A673 (cell line): Measurements from ENCODE around the gene NEIL3.

Experiments
- EZH2 ChIP-seq: fragments of 200-600 bp; sonication (generic); IDR thresholded peaks from 2 replicates; pipeline ENCODE4 v1.6.1; 2017; ENCODE audit warnings: borderline replicate concordance, low read depth, mild to moderate bottlenecking, mixed read lengths, antibody characterized with exemption, low read length; ENCODE audit not compliant: poor library complexity, severe bottlenecking
- TF ChIP-seq, protein P1 (sequence below): fragments of 300-800, 200-600 bp; sonication (generic); conservative IDR thresholded peaks from 2 replicates; pipeline ENCODE4 v1.5.1; 2017; ENCODE audit warnings: low read depth, mild to moderate bottlenecking, antibody characterized with exemption, low read length, moderate library complexity, mixed read lengths

DNA sequence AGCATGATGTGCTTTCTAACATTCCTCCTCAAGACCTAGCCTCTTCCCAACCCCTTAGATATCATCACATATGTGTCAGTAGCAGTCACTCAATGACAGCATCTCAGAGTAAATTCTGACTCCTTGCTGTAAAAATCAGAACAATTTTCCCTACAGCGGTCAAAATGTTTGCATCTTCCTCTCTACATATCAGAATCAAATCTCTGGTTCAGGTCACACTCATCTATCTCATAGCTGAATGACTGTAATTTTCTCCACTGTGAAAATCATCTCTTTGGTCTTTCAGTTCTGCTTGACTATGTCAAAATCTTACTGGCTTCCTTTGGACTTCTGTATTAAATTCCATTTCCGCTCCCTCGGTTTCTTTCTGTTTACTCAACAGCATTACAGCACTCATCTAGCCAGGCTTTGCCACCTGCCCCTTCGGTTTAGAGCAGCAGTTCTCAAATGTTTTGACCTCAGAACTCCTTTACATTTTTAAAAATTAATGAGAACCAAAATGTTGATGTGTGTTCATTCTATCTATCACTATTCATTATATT, 75.3 kb downstream of the NEIL3 start:
- TF ChIP-seq, protein P1, sequence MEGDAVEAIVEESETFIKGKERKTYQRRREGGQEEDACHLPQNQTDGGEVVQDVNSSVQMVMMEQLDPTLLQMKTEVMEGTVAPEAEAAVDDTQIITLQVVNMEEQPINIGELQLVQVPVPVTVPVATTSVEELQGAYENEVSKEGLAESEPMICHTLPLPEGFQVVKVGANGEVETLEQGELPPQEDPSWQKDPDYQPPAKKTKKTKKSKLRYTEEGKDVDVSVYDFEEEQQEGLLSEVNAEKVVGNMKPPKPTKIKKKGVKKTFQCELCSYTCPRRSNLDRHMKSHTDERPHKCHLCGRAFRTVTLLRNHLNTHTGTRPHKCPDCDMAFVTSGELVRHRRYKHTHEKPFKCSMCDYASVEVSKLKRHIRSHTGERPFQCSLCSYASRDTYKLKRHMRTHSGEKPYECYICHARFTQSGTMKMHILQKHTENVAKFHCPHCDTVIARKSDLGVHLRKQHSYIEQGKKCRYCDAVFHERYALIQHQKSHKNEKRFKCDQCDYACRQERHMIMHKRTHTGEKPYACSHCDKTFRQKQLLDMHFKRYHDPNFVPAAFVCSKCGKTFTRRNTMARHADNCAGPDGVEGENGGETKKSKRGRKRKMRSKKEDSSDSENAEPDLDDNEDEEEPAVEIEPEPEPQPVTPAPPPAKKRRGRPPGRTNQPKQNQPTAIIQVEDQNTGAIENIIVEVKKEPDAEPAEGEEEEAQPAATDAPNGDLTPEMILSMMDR: no peak
- no peak for TF ChIP-seq EZH2
